HEK293T (cell line): ENCODE results near the gene PRIM2.

Source experiments
- CTCF ChIA-PET: fragments of 350-600 bp; formaldehyde crosslinking; extraction: SDS; loops from one replicate; lab custom pipeline; 2021; ENCODE audit warnings: antibody characterized with exemption, inconsistent platforms; lab: Yijun Ruan, JAX
- POLR2A ChIA-PET: fragments of 350-600 bp; formaldehyde crosslinking; extraction: SDS; loops from one replicate; lab custom pipeline; 2020; ENCODE audit warnings: antibody characterized with exemption, inconsistent platforms; lab: Yijun Ruan, JAX
- DNase-seq: peaks from one replicate; pipeline ENCODE4 v3.0.0; 2012; ENCODE audit warnings: mixed read lengths; ENCODE audit errors: extremely low spot score
- ARNT ChIP-seq: fragments of 450-650 bp; IDR thresholded peaks from 2 replicates; pipeline ENCODE4 v1.6.1; 2017; ENCODE audit warnings: mild to moderate bottlenecking
- BHLHE40 ChIP-seq: fragments of 450-650 bp; IDR thresholded peaks from 2 replicates; pipeline ENCODE4 v1.6.1; 2016; ENCODE audit warnings: mild to moderate bottlenecking, moderate library complexity, borderline replicate concordance
- CTBP1 ChIP-seq: fragments of 450-650 bp; IDR thresholded peaks from 2 replicates; pipeline ENCODE4 v1.6.1; 2016; ENCODE audit warnings: borderline replicate concordance
- ELF4 ChIP-seq: fragments of 450-650 bp; IDR thresholded peaks from 2 replicates; pipeline ENCODE4 v1.6.1; 2017; ENCODE audit warnings: antibody characterized with exemption
- FOXA1 ChIP-seq: fragments of 450-650 bp; IDR thresholded peaks from 2 replicates; pipeline ENCODE4 v1.6.1; 2016; ENCODE audit warnings: mild to moderate bottlenecking
- FOXK2 ChIP-seq: fragments of 450-650 bp; IDR thresholded peaks from 2 replicates; pipeline ENCODE4 v1.6.1; 2016; ENCODE audit warnings: mild to moderate bottlenecking
- FOXM1 ChIP-seq: fragments of 450-650 bp; IDR thresholded peaks from 2 replicates; pipeline ENCODE4 v1.6.1; 2017; ENCODE audit warnings: mild to moderate bottlenecking, borderline replicate concordance
- HDGF ChIP-seq: fragments of 450-650 bp; IDR thresholded peaks from 2 replicates; pipeline ENCODE4 v1.6.1; 2017; ENCODE audit warnings: antibody characterized with exemption, borderline replicate concordance
- L3MBTL2 ChIP-seq: fragments of 450-650 bp; conservative IDR thresholded peaks from 2 replicates; pipeline ENCODE4 v1.6.1; 2016; ENCODE audit warnings: mild to moderate bottlenecking
- LEF1 ChIP-seq: fragments of 450-650 bp; IDR thresholded peaks from 2 replicates; pipeline ENCODE4 v1.6.1; 2017; ENCODE audit warnings: mild to moderate bottlenecking, borderline replicate concordance
- NFRKB ChIP-seq: fragments of 450-650 bp; IDR thresholded peaks from 2 replicates; pipeline ENCODE4 v1.6.1; 2016; ENCODE audit warnings: mild to moderate bottlenecking, moderate library complexity
- PKNOX1 ChIP-seq: fragments of 450-650 bp; IDR thresholded peaks from 2 replicates; pipeline ENCODE4 v1.6.1; 2016
- SP1 ChIP-seq: fragments of 450-650 bp; IDR thresholded peaks from 2 replicates; pipeline ENCODE4 v1.6.1; 2017
- SUZ12 ChIP-seq: fragments of 450-650 bp; IDR thresholded peaks from 2 replicates; pipeline ENCODE4 v1.6.1; 2016; ENCODE audit warnings: mild to moderate bottlenecking
- TARDBP ChIP-seq: fragments of 450-650 bp; IDR thresholded peaks from 2 replicates; pipeline ENCODE4 v1.6.1; 2016
- ZNF384 ChIP-seq: fragments of 450-650 bp; IDR thresholded peaks from 2 replicates; pipeline ENCODE4 v1.6.1; 2016

The PRIM2 gene

GRCh38 chr6:57301757-57302156 lies 15.7 kb upstream of the PRIM2 start:
- CTCF ChIA-PET: no interaction called here
- no peak for DNase-seq
- POLR2A ChIA-PET: no interaction called here
- TF ChIP-seq CTBP1 (no peak), ARNT (no peak), NFRKB (no peak), HDGF (no peak), FOXM1 (no peak), ELF4 (no peak), SP1 (no peak), FOXA1 (no peak), ZNF384 (no peak), L3MBTL2 (no peak), FOXK2 (no peak)

GRCh38 chr6:57302477-57302876 lies 15.0 kb upstream of the PRIM2 start:
- ChIA-PET CTCF (no interaction called here), POLR2A (no interaction called here)
- TF ChIP-seq FOXM1 (no peak), BHLHE40 (no peak), PKNOX1 (no peak), CTBP1 (no peak), HDGF (no peak)
- no peak for DNase-seq

- TF ChIP-seq NFRKB: no peak
- no peak for TF ChIP-seq SUZ12
- no peak for TF ChIP-seq PKNOX1
- no peak for TF ChIP-seq CTBP1
- no peak for TF ChIP-seq SP1
- no peak for TF ChIP-seq ELF4
- TF ChIP-seq BHLHE40: no peak
- TF ChIP-seq HDGF: no peak
- TF ChIP-seq FOXA1: no peak
- no peak for TF ChIP-seq LEF1
- no peak for TF ChIP-seq FOXK2
- no peak for TF ChIP-seq ARNT
- no peak for TF ChIP-seq FOXM1
- TF ChIP-seq TARDBP: no peak
- no peak for TF ChIP-seq L3MBTL2
- ChIA-PET POLR2A (no interaction called here), CTCF (no interaction called here)
- no peak for DNase-seq
Observed at GRCh38 chr6:57303931-57304681, 13.3 kb upstream of the PRIM2 start.

GRCh38 chr6:57305107-57305506 lies 12.3 kb upstream of the PRIM2 start:
- CTCF ChIA-PET: no interaction called here

GRCh38 chr6:57305761-57306160 lies 11.7 kb upstream of the PRIM2 start:
- POLR2A ChIA-PET: no interaction called here
- TF ChIP-seq SP1: no peak
- TF ChIP-seq BHLHE40: no peak
- no peak for TF ChIP-seq HDGF
- no peak for TF ChIP-seq SUZ12
- TF ChIP-seq TARDBP: no peak
- no peak for TF ChIP-seq LEF1
- no peak for TF ChIP-seq ZNF384
- no peak for TF ChIP-seq FOXA1
- TF ChIP-seq ARNT: no peak
- TF ChIP-seq L3MBTL2: no peak
- no peak for TF ChIP-seq ELF4
- no peak for TF ChIP-seq CTBP1
- TF ChIP-seq NFRKB: no peak
- TF ChIP-seq FOXM1: no peak
- no peak for TF ChIP-seq FOXK2
- no peak for TF ChIP-seq PKNOX1
- no peak for DNase-seq
- CTCF ChIA-PET: interaction anchor here (0.6 kb wide), 1 partner anchor 971 kb away, joined by 4 read pairs; no protein-coding TSS in a partner anchor

More at GRCh38 chr6:57305107-57305506, 12.3 kb upstream of the PRIM2 start:
- DNase-seq: no peak
- POLR2A ChIA-PET: no interaction called here
- TF ChIP-seq FOXK2 (no peak), SUZ12 (no peak), FOXA1 (no peak), NFRKB (no peak), HDGF (no peak), PKNOX1 (no peak), CTBP1 (no peak), FOXM1 (no peak)

- CTCF ChIA-PET: no interaction called here
- no peak for TF ChIP-seq FOXA1
- TF ChIP-seq ARNT: no peak
- no peak for TF ChIP-seq FOXK2
- no peak for TF ChIP-seq FOXM1
- TF ChIP-seq SUZ12: no peak
- no peak for TF ChIP-seq PKNOX1
- TF ChIP-seq ZNF384: no peak
- TF ChIP-seq HDGF: no peak
- TF ChIP-seq SP1: no peak
- no peak for TF ChIP-seq LEF1
- TF ChIP-seq NFRKB: no peak
- TF ChIP-seq ELF4: no peak
- TF ChIP-seq CTBP1: no peak
- no peak for TF ChIP-seq L3MBTL2
- POLR2A ChIA-PET: no interaction called here
- DNase-seq: no peak
Observed at GRCh38 chr6:57306273-57306672, 11.2 kb upstream of the PRIM2 start.
